EL (cell line): ENCODE results near the gene SLC16A6.
"Not testable (repeated sequence)": the region's sequence is repeated elsewhere in the genome, so short reads cannot be mapped to it uniquely, and the experiment has no call there.

ENCODE experiments used
- DNase-seq: peaks from one replicate; pipeline ENCODE4 v3.0.0-alpha.2; 2016

Gene SLC16A6

DNA sequence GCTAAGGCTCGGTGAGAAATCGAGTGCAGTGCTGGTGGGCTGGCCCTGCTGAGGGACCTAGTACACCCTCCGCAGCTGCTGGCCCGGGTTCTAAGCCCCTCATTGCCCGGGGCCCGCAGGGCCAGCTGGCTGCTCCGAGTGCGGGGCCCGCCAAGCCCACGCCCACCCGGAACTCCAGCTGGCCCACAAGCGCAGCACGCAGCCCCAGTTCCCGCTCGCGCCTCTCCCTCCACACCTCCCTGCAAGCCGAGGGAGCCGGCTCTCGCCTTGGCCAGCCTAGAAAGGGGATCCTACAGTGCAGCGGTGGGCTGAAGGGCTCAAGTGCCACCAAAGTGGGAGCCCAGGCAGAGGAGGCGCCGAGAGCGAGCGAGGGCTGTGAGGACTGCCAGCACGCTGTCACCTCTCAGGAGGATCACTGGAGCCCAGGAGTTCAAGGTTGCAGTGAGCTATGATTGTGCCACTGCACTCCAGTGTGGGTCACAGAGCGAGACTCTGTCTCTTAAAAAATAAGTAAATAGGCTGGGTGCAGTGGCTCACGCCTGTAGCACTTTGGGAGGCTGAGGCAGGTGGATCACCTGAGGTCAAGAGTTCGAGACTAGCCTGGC lies 18.2 kb upstream of the SLC16A6 start:
- not testable (repeated sequence) for DNase-seq

DNA sequence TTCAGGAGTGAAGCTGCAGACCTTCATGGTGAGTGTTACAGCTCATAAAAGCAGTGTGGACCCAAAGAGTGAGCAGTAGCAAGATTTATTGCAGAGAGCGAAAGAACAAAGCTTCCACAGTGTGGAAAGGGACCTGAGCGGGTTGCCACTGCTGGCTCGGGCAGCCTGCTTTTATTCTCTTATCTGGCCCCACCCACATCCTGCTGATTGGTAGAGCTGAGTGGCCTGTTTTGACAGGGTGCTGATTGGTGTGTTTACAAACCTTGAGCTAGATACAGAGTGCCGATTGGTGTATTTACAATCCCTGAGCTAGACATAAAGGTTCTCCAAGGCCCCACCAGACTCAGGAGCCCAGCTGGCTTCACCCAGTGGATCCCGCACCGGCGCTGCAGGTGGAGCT lies 17.6 kb upstream of the SLC16A6 start:
- not testable (repeated sequence) for DNase-seq

DNA sequence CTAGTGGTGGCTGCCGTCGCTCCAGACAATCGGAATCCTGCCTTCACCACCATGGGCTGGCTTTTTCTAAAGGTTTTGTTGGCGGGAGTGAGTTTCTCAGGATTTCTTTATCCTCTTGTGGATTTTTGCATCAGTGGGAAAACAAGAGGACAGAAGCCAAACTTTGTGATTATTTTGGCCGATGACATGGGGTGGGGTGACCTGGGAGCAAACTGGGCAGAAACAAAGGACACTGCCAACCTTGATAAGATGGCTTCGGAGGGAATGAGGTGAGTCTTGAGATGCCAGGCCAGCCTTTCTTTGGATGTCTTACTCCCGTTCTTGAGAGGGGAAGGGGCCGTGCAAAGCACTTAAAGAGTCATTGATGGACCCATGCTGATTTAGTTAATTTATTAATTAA lies 16.5 kb upstream of the SLC16A6 start:
- DNase-seq: no peak

DNA sequence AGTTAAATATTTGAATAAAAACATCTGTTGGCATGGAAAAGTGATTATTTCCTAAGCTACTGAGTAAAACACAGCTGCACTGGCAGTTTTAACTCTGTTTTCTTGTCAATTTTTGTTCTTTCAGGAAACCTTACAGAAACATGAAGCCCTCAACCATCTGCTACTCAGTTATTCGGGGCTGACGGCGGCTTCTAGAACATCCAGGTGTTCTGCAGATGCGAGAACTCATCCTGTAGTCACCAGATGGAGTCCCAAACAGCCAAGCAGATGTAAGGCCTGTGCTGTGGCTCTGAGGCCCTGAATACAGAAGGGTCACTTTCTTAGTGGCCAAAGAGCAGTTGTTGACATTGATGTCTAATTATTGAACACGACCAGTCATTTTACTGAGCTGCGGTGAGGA lies 15.9 kb upstream of the SLC16A6 start:
- no peak for DNase-seq

DNA sequence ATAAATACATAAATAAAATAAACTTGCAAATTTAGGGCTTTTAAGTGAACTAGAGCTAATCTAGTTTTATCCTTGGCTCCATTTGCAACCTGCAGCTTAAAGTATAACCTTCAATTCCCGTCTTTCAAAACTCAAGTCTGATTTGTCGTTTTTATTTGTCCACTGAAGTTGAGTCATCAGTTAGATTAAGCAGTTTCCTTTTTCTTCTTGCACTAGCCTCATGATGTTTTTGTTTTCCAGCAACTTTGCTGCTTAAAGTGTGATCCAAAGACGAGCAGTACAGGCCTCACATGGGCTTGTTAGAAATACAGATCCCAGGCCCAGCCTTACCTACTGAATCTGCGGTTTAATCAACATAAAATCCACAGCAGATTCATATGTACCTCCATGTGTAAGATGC lies 14.2 kb upstream of the SLC16A6 start:
- DNase-seq: no peak

DNA sequence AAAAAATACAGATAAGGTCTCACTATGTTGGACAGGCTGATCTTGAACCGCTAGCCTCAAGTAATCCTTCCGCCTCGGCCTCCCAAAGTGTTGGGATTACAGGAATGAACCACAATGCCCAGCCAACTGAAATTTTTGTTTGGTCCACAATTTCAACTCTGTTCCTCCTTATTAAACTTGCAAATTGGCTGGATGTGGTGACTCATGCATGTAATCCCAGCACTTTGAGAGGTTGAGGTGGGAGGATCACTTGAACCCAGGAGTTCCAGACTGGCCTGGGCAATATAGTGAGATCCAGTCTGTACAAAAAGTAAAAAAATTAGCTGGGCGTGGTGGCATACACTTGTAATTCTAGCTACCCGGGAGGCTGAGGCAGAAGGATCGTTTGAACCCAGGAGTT lies 13.8 kb upstream of the SLC16A6 start:
- DNase-seq: no peak

DNA sequence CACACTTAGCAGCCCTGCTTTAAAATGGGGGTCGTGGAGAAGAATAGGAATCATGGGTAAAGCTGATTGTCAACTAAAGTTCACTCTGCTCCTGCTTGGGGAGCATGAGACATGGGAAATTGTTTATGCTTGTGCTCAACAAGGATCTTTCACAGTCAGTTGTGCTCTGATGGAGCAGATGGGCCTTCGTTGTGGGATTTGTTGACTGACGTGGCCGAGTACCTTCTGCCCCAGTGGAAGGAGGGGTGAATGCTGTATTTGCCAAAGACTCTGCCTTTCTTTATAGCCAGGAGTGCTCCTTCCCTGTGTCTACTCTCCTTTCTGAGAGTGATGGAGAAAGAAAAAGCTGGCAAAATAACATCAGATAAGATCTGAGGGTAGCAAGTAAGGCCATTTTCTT lies 11.7 kb upstream of the SLC16A6 start:
- no peak for DNase-seq

DNA sequence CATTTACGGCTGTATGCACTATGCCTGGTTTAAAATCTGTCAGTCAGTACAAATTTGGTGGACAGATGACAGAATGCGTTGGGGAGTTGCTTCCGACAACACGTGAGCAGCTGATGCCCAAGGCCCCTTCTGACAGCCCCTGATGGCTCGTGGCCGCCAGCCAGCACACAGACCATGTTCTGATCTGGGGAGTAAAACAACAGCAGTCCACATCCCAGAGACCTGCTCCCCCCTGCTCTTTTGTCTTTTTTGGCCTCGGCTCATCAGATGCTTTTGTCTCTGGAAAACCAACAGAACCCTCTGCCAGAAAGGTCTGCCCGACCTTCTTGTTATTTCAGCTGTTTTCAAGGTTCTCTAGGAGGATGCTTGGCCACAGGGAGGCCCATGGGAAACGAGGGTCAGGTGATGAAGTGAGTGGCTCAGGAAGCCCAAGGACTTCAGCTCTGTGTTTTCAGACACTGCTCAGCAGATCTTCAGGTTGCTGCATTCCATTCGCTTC lies 11.2 kb upstream of the SLC16A6 start:
- no peak for DNase-seq

DNA sequence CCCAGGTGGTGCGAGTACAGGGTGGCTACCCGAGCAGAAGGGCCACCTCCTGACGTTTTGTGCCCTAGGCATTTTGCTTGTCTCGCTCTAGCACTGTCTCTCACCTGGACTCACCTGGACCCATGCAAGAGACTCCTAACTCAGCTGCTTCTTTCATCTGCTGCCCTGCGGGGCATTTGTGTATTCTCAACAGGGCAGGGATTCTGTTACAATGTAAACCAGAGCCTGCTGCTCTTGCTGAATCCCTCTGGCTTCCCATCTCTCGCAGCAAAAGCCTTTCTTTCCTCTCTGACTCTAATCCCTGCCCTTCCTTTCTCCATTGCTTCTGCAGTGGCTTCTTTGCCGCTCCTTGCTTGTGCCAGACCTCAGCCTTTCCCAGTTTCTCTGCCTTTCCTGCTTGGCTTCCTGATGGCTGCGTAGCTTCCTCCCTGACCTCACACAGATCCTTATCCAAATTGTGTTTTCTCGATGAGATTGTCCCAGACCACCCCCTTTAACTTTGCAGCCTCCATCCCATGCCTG lies 10.6 kb upstream of the SLC16A6 start:
- DNase-seq: no peak

DNA sequence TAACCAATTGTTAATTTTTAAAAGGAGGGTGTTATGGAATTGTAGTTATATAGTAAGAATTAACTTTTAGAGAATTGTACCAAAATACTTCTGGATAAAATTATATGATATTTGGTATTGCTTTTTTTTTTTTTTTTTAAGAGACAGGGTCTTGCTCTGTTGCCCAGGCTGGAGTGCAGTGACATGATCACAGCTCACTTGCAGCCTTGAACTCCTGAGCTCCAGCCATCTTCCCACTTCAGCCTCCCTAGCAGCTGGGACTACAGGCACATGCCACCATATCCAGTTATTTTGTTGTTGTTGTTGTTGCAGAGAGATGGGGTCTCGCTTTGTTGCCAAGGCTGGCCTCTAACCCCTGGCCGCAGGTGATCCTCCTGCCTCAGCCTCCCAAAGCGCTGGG lies 8.9 kb upstream of the SLC16A6 start:
- no peak for DNase-seq

DNA sequence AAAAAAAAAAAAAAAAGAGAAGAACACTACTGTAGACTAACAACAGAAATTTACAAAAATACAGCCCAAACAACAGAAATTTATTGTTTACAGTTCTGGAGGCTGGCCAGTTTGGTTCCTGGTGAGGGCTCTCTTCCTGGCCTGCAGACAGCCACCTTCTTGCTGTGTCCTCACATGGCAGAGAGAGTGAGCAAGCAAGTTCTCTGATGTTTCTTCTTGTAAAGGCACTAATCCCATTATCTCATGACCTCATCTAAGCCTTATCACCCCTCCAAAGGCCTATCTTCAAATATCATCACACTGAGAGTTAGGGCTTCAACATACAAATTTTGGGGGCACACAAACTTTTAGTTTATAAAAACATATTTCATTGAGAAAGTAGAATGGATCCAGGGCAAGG lies 7.7 kb upstream of the SLC16A6 start:
- no peak for DNase-seq

DNA sequence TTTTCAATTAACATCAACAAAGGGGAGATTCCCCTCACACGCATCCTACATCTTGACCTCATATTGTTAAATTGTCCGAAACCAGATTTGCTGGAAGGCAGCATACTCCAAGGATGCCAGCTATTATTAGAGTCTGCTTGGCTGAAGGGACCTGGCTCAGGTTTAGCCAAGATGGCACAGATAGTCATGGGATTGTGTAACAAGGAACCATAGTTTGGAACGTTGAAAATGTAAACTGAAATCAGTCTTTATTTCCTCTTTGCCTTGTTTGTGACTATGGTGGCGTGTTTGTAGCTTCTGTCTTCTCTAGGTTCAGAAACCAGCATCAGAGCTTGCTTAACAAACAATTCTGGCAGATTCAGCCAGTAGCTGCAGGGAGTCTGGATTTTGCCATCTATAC lies 6.3 kb upstream of the SLC16A6 start:
- DNase-seq: no peak

DNA sequence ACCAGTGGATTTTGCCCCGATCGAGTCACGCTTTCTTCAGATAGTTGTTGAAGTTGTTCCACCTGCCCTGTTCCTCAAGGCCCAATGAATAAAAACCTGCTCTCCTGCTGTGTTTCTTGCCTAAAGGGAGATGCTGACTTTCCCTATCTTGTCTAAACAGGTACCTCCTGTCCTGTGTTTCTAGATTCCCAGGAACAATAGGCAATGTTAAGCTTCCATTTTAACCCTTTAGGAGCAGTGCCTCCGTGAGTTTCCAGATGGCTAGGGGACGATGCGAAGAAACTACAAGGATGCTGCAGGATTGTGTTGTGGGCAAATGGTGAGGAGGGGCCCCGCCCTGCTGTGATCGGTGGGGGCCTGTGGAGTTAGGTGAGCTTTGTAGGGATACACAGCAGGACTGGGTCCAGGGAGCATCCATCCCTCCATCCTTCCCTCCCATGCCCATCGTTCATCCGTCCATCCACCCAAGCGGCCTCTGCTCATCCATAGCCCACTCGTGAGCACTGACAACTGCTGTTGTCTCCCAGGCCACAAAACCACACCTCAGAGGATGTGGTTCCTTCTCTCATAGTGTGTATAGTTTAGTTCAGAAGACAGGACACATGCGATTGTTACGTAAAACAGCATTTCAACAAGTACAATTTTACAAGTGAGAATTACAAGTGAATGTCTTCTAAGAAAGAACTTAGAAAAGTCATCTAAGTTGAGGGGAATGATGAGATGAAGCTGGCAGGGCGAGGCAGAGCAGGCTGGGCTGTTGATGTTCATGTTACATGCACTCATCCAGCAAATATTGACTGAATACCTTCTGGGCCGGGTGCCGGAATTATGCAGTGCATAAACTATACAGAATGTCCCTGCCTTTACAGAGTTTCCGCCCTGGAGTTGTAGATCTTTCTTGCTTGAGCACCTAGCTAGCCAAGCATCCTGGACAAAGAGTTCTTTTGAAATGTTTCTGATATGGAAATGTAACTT lies 5.6 kb upstream of the SLC16A6 start:
- no peak for DNase-seq

DNA sequence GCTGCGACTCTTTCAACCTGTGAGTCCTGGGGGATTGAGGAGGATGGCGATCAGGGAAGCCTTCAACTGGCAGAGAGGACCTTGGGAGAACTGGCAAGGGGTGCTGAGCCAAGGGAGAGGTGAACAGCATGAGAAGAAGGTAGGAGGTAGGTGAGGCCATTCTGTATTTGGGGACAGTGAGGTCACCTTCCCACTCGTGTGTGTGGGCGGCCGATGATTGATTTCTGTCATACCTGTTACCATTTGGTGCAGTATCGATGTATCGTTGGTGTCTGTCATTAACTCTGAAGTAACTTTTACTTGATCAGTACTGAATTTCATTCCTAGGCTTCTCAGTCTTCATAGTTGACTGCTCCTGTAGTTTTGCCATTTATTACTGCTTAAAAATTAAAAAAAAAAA lies 4.2 kb upstream of the SLC16A6 start:
- no peak for DNase-seq

DNA sequence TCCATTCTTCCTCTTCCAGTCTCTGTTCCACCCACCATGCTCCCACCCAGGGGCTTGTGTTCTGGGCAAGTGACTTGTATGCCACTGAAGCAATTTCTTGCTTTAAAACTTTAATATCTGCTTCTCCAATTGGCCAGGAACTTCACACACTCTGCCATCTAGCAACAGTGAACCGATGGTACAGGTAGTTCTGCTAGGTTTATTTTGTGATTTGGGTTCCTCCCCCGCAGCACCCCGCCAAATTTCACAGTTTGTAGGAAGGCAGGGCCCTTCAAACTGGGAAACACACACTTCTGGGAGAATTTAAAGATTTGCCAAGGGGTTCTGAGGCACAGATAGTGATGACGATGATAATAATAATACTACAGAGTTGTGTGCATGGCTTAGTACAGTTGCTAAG lies 3.7 kb upstream of the SLC16A6 start:
- DNase-seq: no peak

DNA sequence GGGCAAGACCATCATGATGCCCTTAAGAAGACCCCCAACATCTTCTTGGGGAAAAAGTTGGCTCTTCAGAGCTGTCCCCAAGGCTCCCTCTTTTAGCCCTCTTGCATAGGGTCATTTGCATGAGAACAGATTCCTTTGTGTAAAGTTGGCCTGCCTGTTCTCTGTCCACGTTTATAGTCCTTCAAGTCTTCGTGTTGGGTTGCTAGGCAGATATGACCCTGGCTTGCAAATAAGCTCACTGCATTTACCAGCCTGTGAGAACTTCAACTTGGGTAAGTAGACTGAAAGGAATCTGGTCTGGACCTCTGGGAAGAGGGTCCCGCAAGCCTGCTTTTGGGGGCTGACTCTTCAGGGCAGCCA lies 3.2 kb upstream of the SLC16A6 start:
- DNase-seq: no peak

DNA sequence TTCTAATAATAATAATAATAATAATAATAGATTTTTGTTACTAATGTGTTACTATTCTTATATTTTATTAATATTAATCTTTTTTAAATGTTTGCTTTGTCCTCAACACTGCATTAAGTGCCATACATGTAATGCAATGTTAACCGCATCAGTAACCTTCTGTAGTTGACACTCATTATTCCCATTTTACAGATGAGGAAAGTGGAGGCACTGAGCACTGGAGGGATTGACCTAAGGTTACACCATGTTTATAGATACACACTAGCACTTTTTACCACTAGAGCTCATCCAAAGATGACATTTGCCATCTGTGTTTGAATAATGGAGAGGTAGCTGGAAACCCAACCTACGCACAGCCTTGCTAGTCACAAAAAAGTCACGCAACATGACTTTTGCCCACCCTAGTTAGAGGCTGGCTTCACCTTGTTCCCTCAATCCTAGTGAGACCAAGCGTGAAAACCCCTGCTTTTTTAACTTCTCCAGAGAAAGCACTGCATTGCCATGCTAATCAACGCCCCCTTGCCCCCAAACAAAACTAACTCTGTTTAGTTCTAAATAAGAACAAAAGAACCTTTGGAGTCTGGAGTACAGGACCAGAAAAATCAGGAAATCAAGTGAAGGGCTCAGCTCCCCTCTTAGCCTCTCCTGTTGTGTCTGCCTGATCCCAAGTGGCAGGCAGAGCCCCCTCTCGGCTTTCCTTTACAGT lies 2.7 kb upstream of the SLC16A6 start:
- DNase-seq: no peak

DNA sequence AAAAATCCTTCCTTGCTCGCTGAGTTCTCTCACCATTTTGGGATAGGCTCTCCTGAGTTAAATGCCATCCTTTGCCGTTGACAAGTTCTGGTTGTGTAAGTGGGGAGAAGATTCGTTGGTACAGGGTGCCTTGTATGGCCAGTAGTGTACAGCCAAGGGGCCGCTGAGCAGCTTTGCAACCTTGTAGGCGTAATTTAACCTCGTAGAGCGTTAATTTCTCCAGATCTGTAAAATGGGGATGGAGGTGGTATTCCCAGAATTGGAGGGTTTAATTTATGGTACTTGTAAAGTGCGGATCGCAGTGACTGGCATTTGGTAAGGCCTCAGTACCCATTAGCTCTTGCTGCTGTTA lies 1.7 kb upstream of the SLC16A6 start:
- no peak for DNase-seq

DNA sequence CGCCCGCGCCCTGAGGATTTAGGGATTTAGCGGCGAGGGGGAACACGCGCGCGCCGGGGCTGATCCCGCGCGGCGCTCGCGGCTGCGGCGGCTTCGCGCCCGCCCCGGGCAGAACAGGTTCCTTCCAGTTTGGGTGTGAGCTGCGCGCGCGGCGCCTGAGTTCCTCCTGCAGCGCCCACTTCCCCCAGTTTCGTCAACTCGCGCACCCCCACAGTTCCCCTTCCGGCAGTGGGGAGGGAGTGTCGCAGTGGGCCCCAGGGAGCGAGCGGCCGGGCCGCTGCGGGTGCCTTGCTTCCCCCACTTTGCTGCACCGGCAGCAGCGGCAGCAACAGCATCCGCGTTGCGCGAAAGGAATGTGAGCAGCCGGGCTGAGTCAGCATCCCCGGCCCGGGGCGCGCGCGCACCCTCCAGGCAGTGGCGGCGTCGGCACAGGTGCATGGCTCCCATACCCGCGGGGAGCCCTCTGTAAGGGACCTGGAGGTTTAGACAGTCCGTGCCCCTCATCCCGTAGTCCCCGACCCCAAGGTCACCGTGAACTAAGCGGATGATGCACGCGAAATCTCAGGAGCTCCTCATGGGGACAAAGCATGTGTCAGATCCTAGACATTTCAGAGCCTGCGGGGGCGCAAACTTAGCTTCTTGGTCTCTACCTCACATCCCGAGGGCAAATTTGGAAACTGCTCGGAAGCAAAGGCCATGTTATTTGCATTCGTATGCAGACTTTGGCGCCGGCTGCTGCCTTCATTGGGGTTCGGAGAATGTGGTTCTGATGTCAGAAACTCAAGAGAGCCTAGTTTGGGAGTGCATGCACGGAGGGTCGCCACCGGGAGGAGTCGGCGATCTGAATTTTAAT lies 1.1 kb upstream of the SLC16A6 start:
- peak; percentile 85 for DNase-seq

DNA sequence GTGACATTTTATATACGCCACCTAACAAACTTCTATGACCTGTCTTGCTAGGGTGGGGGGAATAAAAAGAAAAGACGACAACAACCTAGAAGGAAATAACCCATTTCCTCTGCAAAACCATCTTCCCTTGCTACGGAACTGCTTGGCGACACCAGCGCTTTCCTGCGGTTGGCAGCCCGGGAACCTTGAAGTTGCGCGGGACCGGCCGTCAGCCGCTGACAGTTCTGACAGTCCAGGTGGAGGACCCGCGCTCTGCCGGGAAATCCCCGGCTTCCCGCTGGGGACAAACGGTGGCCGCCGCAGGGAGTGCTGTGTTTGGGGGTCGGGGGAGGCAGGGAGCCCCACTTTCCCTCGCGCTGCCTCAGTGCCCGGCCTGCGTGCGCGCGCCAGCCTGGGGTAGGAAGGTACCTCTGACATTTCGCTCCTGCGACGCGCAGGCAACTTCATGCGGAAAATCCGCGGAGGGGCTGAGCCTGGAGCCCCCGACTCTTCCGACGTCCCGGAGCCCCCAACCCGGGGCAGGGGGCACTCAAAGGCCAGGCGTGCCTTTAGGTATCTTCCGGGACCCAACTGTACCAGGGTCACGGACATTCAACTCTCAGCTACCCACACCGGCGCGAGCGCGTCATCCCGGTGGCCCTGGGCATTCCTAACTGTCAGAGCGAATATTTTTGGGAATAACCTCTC lies 516 bp downstream of the SLC16A6 start:
- peak; percentile 18 for DNase-seq

DNA sequence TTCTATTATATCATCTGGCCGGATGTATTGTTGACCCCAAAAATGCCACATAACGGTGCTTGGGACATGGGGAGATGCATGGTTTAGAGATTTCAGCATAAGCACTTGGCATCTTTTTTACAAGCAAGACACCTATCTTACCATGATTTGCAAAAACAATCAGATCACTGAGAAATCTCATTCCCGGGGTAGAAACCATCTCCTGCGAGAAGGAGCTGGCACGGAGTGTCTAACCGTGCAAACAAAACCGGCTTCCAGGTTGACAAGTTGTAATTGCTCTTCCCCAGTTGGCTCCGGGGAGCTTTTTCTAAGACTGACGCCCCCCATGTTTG lies 1.0 kb downstream of the SLC16A6 start:
- no peak for DNase-seq

DNA sequence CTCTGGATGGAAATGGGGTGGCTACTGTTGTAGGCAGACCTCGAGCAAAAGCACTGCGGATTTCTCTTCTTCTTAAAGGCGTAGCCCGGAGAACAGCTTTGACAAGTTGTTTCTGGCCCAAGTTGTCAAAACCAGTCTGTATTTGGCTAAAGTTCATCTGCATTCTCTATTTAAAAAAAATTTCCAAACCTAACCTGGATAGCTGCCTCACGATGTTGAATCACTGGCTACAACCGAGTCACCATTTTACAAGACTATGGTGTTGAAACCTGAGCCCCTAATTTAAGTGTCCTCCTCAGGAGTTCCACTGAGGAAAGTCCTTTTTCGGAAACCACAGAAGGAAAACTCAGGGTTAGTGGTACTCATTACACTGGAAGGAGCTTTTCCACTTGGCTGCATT lies 1.5 kb downstream of the SLC16A6 start:
- no peak for DNase-seq
